ENCODE data around the gene PRKN.

DNA sequence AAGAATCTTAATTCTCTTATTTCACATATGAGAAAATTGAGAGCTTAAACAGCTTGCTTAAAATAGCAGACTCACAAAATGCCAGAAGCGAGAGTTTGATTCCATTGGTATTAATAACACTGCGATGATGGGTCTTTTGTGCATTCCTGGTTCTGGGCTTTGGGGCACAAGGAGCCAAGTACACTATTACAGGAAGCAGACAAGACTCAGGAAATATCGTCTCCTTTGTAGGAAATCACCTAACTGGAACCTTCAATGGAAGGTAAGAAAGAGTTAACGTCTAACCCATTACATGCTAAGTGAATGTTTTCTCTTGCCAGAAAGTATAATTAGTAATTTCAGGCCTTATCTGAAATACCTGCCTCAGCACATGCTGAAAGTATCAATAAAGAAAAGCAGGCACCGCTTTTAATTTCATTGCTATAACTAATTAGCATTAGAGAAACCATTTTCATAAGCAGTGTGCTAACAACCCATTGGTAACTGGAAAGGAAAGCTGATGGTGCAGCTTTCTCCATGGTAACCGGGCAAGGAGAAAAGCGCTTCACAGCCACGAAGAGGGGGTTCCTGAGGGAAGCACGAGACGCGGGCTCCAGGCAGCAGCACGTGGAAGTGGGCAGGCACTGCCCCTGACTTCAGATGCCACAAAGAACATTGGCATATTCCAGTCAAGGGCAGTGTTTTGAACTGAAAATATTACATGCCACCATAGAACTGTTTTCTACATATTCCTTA is 1247.0 kb downstream of the PRKN start:
- TF ChIP-seq, protein P1, sequence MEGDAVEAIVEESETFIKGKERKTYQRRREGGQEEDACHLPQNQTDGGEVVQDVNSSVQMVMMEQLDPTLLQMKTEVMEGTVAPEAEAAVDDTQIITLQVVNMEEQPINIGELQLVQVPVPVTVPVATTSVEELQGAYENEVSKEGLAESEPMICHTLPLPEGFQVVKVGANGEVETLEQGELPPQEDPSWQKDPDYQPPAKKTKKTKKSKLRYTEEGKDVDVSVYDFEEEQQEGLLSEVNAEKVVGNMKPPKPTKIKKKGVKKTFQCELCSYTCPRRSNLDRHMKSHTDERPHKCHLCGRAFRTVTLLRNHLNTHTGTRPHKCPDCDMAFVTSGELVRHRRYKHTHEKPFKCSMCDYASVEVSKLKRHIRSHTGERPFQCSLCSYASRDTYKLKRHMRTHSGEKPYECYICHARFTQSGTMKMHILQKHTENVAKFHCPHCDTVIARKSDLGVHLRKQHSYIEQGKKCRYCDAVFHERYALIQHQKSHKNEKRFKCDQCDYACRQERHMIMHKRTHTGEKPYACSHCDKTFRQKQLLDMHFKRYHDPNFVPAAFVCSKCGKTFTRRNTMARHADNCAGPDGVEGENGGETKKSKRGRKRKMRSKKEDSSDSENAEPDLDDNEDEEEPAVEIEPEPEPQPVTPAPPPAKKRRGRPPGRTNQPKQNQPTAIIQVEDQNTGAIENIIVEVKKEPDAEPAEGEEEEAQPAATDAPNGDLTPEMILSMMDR (IDR thresholded peaks at IDR 0.05; ENCODE audit: insufficient read depth, low read depth, low read length), result no peak
- no peak for TF ChIP-seq EZH2 (IDR thresholded peaks at IDR 0.05; ENCODE audit: insufficient read depth, low read length)
